ENCODE measurements around the gene GLRA3. TPM values are rescaled to one million over a fixed set of nuclear protein-coding genes. Genes with fewer than 3 reads are reported as not detected.

GLRA3 gene
- total and polyA plus RNA-seq, 2 experiments from 2014 or later: not detected

DNA sequence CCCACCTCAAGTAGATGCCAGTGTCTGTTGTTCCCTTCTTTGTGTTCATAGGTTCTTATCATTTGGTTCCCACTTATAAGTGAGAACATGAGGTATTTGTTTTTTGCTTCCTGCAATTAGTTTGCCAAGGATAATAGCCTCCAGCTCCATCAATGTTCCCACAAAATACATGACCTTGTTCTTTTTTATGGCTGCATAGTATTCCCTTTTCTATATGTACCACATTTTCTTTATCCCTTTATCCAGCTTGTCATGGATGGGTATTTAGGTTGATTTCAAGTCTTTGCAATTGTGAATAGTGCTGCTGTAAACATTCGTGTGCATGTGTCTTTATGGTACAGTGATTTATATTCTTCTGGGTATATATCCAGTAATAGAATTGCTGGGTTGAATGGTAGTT lies 138.4 kb downstream of the GLRA3 start:
- Histone ChIP-seq H3F3A (ENCODE audit: insufficient read depth) (no peaks in the 10 kb centered on the region), H3K27ac (no peak overlapping the region), H3K9me3 (ENCODE audit: low read depth) (no peaks in the 10 kb centered on the region), H3K9me2 (ENCODE audit: insufficient read depth) (no peaks in the 10 kb centered on the region), H3K36me3 (ENCODE audit: low read depth) (no peaks in the 10 kb centered on the region), H3K9ac (no peak overlapping the region), H3K4me2 (ENCODE audit: unreplicated experiment) (no peak overlapping the region), H3K79me2 (ENCODE audit: insufficient read depth) (no peaks in the 10 kb centered on the region), H2AFZ (no peak overlapping the region), H3K27me3 (replicated peaks; ENCODE audit: insufficient read depth) (no peaks in the 10 kb centered on the region), H3K4me1 (ENCODE audit: insufficient read depth) (no peaks in the 10 kb centered on the region), H4K20me1 (ENCODE audit: insufficient read depth) (0 out of 2 replicates have a peak, but pooled peaks cover under 1% of the 10 kb centered on the region), H3K4me3 (no peak overlapping the region)
- WGBS, 2 experiments (ENCODE audit: low coverage in 1 of 2, low lambda C conversion rate in 2 of 2, missing lambda C conversion rate in 2 of 2): 50 to 59% methylated on average over 1 of the region's 1 CpG
- in situ Hi-C loops (cut with MboI): no loop called here
- TF ChIP-seq EZH2 (IDR thresholded peaks at IDR 0.05; ENCODE audit: insufficient read depth, poor library complexity, severe bottlenecking) (no peak), EZH2phosphoT487 (IDR thresholded peaks at IDR 0.05; ENCODE audit: insufficient read depth, low read depth) (no peak)
- DNase-seq: no peak

DNA sequence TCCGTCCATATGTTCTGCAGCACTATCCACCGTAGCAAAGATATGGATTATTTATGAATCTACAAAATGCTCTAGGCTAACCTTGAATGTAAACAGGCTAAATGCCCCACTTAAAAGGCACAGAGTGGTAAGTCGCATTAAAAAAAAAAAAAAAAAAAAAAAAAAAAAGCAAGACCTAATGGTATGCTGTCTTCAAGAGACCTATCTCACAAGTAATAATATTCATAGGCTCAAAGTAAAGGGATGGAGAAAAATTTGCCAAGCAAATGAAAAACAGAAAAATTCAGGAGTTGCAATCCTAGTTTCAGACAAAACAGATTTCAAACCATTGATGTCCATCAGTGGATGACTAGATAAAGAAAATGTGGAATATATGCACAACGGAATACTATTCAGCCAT lies 139.4 kb downstream of the GLRA3 start:
- no peaks in the 10 kb centered on the region for H3F3A ChIP-seq (ENCODE audit: insufficient read depth)
- H3K36me3 ChIP-seq (ENCODE audit: low read depth): no peaks in the 10 kb centered on the region
- no peak overlapping the region for H3K4me3 ChIP-seq
- no peak for TF ChIP-seq EZH2 (IDR thresholded peaks at IDR 0.05; ENCODE audit: insufficient read depth, poor library complexity, severe bottlenecking)
- no peak for TF ChIP-seq EZH2phosphoT487 (IDR thresholded peaks at IDR 0.05; ENCODE audit: insufficient read depth, low read depth)
- H3K27ac ChIP-seq: no peak overlapping the region
- no peak overlapping the region for H3K9ac ChIP-seq
- no peaks in the 10 kb centered on the region for H3K27me3 ChIP-seq (replicated peaks; ENCODE audit: insufficient read depth)
- H4K20me1 ChIP-seq (ENCODE audit: insufficient read depth): no peaks in the 10 kb centered on the region
- H2AFZ ChIP-seq: no peak overlapping the region
- H3K9me2 ChIP-seq (ENCODE audit: insufficient read depth): no peaks in the 10 kb centered on the region
- in situ Hi-C loops (cut with MboI): no loop called here
- no peaks in the 10 kb centered on the region for H3K9me3 ChIP-seq (ENCODE audit: low read depth)
- H3K4me2 ChIP-seq (ENCODE audit: unreplicated experiment): no peak overlapping the region
- no peaks in the 10 kb centered on the region for H3K79me2 ChIP-seq (ENCODE audit: insufficient read depth)
- WGBS, 2 experiments (ENCODE audit: low coverage in 1 of 2, low lambda C conversion rate in 2 of 2, missing lambda C conversion rate in 2 of 2): 82 to 84% methylated on average over 4 of the region's 4 CpGs
- no peaks in the 10 kb centered on the region for H3K4me1 ChIP-seq (ENCODE audit: insufficient read depth)
- DNase-seq: no peak

DNA sequence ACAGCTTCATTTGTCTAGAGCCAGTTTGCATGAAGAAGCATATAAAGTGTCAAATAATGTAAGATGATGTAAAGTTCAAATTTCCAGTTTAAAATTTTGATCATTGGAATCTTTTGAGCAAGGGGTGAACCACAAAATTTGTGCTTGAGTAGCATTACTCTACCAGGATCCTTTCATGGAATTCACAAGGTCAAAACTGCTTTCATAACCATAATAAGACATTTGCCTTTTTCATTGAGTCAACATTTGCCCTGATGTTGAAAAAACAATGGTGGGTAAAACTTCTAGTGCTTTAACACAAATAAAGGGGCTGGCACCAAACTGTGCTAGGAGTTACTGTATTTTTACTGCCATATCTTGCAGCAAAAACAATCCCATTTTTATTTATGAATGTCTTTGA lies 142.2 kb downstream of the GLRA3 start:
- Histone ChIP-seq H3K27ac (no peak overlapping the region), H2AFZ (no peak overlapping the region), H3K4me3 (no peak overlapping the region), H3K36me3 (ENCODE audit: low read depth) (no peaks in the 10 kb centered on the region), H3K27me3 (replicated peaks; ENCODE audit: insufficient read depth) (no peaks in the 10 kb centered on the region), H3F3A (ENCODE audit: insufficient read depth) (no peaks in the 10 kb centered on the region), H4K20me1 (ENCODE audit: insufficient read depth) (no peaks in the 10 kb centered on the region), H3K9ac (no peak overlapping the region), H3K9me3 (ENCODE audit: low read depth) (no peaks in the 10 kb centered on the region), H3K4me2 (ENCODE audit: unreplicated experiment) (no peak overlapping the region), H3K9me2 (ENCODE audit: insufficient read depth) (no peaks in the 10 kb centered on the region), H3K79me2 (ENCODE audit: insufficient read depth) (no peaks in the 10 kb centered on the region), H3K4me1 (ENCODE audit: insufficient read depth) (peaks cover 4% of the 10 kb centered on the region)
- in situ Hi-C loops (cut with MboI): no loop called here
- no peak for DNase-seq
- TF ChIP-seq EZH2phosphoT487 (IDR thresholded peaks at IDR 0.05; ENCODE audit: insufficient read depth, low read depth): no peak
- no peak for TF ChIP-seq EZH2 (IDR thresholded peaks at IDR 0.05; ENCODE audit: insufficient read depth, poor library complexity, severe bottlenecking)

DNA sequence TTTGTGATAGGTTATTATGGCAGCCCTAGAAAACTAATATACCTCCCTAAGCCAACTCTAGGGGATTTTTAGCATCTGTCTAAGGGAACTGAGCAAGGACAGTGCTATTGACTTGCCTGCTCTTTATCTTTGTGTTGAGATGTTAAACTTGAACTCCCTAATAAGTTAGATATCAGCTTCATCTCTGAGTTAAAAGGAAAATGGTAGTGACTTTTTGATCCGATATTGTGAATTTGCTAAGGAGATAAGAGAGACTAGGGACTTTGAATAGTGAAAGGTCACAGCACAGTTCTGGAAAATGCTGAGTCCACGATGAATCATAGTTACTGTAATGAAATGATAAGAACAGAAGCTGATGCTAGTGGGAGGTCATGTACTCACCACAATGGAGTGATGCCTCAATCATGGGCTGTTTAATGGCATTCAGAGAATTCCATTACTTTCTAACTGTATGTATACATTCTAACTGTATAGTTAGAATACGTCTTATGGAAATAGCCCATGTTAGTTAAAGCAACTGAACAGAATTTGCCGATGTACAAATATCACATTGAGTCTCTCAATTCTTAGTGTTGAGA lies 147.2 kb downstream of the GLRA3 start:
- Histone ChIP-seq H3K27me3 (replicated peaks; ENCODE audit: insufficient read depth) (no peaks in the 10 kb centered on the region), H3K4me1 (ENCODE audit: insufficient read depth) (peaks cover 9% of the 10 kb centered on the region), H3F3A (ENCODE audit: insufficient read depth) (no peaks in the 10 kb centered on the region), H2AFZ (no peak overlapping the region), H3K36me3 (ENCODE audit: low read depth) (no peaks in the 10 kb centered on the region), H4K20me1 (ENCODE audit: insufficient read depth) (no peaks in the 10 kb centered on the region), H3K79me2 (ENCODE audit: insufficient read depth) (no peaks in the 10 kb centered on the region), H3K9ac (no peak overlapping the region), H3K9me3 (ENCODE audit: low read depth) (no peaks in the 10 kb centered on the region), H3K4me2 (ENCODE audit: unreplicated experiment) (peak overlapping the region; percentile 32), H3K27ac (no peak overlapping the region), H3K4me3 (no peak overlapping the region), H3K9me2 (ENCODE audit: insufficient read depth) (no peaks in the 10 kb centered on the region)
- WGBS, 2 experiments (ENCODE audit: low coverage in 1 of 2, low lambda C conversion rate in 2 of 2, missing lambda C conversion rate in 2 of 2): 77 to 82% methylated on average over 4 of the region's 4 CpGs
- TF ChIP-seq EZH2 (IDR thresholded peaks at IDR 0.05; ENCODE audit: insufficient read depth, poor library complexity, severe bottlenecking) (no peak), EZH2phosphoT487 (IDR thresholded peaks at IDR 0.05; ENCODE audit: insufficient read depth, low read depth) (0 out of 2 replicates have a peak, but pooled peaks have one; percentile 59)
- DNase-seq: peak; percentile 59
- in situ Hi-C loops (cut with MboI): no loop called here

Data from GM23248 (cell line).